8988T (cell line): ENCODE measurements around the gene TRAF3IP1.
"Not testable (repeated sequence)": the region's sequence is repeated elsewhere in the genome, so short reads cannot be mapped to it uniquely, and the experiment has no call there.

ENCODE experiments used
- DNase-seq: peaks from one replicate; pipeline ENCODE4 v3.0.0; 2011

The TRAF3IP1 gene

GRCh38 chr2:238344517-238344916 is 24.2 kb downstream of the TRAF3IP1 start:
- DNase-seq = no peak

- DNase-seq = no peak
Observed at GRCh38 chr2:238345297-238345968, 25.1 kb downstream of the TRAF3IP1 start.

GRCh38 chr2:238346544-238346943 is 26.2 kb downstream of the TRAF3IP1 start:
- DNase-seq = no peak

- DNase-seq = no peak
Observed at GRCh38 chr2:238350150-238350897, 30.0 kb downstream of the TRAF3IP1 start.

GRCh38 chr2:238351315-238351714 is 31.0 kb downstream of the TRAF3IP1 start:
- no peak for DNase-seq

- no peak for DNase-seq
Observed at GRCh38 chr2:238352361-238352760, 32.0 kb downstream of the TRAF3IP1 start.

- no peak for DNase-seq
Observed at GRCh38 chr2:238358769-238359168, 38.5 kb downstream of the TRAF3IP1 start.

GRCh38 chr2:238359403-238359802 is 39.1 kb downstream of the TRAF3IP1 start:
- no peak for DNase-seq

- DNase-seq = no peak
Observed at GRCh38 chr2:238361877-238362276, 41.6 kb downstream of the TRAF3IP1 start.

GRCh38 chr2:238362626-238363025 is 42.3 kb downstream of the TRAF3IP1 start:
- DNase-seq = no peak

GRCh38 chr2:238369591-238370040 is 49.3 kb downstream of the TRAF3IP1 start:
- no peak for DNase-seq

- no peak for DNase-seq
Observed at GRCh38 chr2:238370094-238370822, 49.9 kb downstream of the TRAF3IP1 start.

GRCh38 chr2:238370823-238371372 is 50.6 kb downstream of the TRAF3IP1 start:
- no peak for DNase-seq

- not testable (repeated sequence) for DNase-seq
Observed at GRCh38 chr2:238372277-238372676, 52.0 kb downstream of the TRAF3IP1 start.

- DNase-seq = no peak
Observed at GRCh38 chr2:238376884-238377391, 56.6 kb downstream of the TRAF3IP1 start.

GRCh38 chr2:238378230-238379095 is 58.1 kb downstream of the TRAF3IP1 start:
- DNase-seq = no peak

GRCh38 chr2:238379096-238379810 is 58.9 kb downstream of the TRAF3IP1 start:
- DNase-seq = no peak

- DNase-seq = no peak
Observed at GRCh38 chr2:238380336-238380735, 60.0 kb downstream of the TRAF3IP1 start.

GRCh38 chr2:238380785-238381184 is 60.5 kb downstream of the TRAF3IP1 start:
- no peak for DNase-seq

GRCh38 chr2:238381341-238382115 is 61.2 kb downstream of the TRAF3IP1 start:
- no peak for DNase-seq

GRCh38 chr2:238382381-238382781 is 62.1 kb downstream of the TRAF3IP1 start:
- no peak for DNase-seq
